ENCODE data around the gene PCNP.
"Not testable (repeated sequence)": the region's sequence is repeated elsewhere in the genome, so short reads cannot be mapped to it uniquely, and the experiment has no call there.

The PCNP gene

DNA sequence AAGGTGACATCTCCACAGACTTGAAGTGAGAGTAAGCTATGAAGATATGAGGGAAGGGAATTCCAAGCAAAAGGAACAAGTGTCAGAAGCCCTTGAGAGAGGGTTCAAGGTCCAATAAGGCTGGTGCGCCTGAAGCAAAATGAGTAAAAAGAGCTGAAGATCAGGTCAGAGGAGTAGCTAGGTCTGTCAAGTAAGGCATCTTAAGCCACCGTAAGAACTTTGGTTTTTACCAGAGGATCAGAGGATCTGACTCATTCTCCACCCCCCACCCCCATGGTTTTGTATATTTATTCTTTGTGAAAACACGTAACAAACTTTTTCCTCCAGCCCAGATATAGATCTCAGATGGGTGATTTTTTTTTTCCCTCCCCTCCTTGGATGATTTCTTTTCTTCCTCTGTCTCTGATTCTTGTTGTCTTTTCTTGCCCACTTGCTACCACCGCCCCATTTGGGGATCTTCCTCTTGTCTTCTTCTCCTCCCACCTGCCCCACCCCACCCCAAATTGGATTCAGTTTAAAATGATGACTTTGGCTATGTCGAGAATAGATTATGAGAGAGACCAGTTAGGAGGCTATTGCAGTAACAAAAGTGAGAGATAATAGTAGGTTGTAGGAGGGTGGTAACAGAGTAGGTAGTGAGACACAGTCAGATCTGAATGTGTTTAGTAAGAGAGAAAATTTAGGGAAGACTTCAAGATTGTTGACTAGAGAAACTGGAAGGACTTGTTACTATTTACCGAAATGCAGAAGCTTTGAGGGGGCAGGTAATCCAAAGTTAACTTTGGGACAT, 6.3 kb upstream of the PCNP start:
- DNase-seq (ENCODE audit: low read depth in 2 of 2): no peak

DNA sequence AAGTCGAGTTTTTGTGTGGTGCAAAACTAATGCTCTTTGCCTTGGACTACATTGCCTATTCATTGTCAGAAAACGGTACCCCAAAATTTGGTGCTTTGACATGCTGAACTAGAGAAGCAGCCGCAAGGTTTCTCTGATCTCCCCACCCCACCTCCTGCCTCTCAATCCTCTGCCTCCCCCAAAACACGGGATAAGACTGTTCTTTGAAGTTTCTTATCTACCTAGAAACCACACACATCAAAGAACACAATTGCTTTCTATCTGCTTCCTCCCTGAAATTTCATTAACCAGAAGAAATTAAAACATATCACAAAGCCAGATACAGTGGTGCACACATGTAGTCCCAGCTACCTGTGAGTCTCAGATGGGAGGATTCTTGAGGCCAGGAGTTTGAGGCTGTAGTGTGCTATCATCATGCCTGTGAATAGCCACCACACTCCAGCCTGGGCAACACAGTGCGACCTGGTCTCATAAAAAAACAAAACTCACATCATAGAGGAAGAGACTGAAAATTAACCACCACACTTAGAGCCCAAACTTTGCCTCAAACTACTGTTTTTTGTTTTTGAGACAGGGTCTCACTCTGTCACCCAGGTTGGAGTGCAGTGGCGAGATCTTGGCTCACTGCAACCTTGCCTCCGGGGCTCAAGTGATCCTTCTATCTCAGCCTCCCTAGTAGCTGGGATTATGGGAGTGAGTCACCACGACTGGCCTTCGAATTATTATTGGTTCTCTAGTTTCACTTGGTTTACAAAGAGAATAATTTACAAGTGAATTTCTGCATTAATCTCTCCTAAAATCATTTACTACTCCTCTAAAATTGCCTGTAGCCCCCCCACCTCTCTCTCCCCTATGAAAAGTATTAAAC, 2.7 kb upstream of the PCNP start:
- DNase-seq (ENCODE audit: low read depth in 2 of 2): no peak

DNA sequence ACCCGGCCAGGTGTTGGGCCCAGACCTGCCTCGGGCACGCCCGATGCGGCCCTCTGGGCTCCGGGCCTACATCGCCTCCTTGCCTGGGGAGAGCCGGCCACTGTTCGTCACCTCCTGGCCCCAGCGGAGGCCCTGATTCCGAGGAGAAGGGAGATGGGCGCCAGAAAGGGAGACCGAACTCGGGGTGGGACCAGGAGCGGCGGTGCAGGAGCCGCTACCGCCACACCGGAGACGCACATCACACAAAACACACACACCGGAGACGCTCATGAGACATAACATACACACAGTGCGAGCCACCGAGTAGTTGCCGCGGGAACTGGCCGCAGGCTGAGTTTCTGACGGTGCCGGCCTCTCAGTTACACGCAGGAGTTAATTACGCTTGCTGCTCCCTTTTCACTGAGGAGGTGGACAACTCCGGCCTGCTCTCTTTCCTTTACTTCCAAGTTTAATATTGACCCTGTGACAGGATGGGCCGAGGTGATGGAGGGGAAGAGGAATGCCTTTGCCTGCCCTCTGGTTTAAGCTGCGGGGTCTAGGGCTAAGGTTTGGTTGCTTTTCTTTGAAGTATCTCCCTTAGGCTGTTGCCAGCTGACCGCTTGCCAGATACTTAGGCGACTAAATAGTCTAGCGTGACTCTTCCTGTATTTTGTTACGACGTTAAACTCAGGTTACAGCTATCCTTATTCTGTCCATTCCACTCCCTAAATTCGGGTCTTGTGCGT, 570 bp downstream of the PCNP start:
- DNase-seq (ENCODE audit: low read depth in 2 of 2): peak in 1 of 2 experiments; percentile 4

DNA sequence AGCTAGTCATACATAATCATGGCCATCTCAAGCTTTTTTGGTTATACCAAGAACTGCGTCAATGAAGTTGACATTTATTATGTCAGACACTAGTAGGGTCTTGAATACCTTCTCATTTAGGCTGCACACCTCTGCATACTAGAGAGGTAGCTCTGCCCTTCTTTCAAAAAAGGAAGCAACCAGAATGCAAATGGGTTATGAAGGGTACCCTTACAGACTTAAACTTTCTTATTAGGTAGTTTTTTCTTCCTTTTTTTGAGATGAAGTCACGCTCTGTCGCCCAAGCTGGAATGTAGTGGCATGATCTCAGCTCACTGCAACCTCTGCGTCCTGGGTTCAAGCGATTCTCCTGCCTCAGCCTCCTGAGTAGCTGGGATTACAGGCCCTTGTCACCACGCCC, 3.3 kb downstream of the PCNP start:
- DNase-seq (ENCODE audit: low read depth in 2 of 2): no peak

DNA sequence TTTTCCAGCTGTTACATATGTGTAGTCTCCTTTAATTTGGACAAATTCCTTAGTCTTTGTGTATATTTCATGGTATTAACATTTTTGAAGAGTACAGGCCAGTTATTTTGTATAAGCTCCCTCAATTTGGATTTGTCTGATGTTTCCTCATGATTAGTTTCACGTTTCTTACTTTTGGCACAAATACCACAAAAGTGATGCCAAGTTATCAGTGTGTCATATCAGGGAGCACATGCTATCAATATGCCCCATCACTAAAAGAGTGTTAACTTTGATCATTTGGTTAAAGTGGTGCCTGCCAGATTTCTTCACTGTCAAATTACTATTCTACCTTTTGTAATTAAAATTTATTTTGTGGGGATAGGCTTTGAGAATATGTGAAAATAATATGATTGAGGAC, 14.6 kb downstream of the PCNP start:
- no peak for DNase-seq (ENCODE audit: low read depth in 2 of 2)

DNA sequence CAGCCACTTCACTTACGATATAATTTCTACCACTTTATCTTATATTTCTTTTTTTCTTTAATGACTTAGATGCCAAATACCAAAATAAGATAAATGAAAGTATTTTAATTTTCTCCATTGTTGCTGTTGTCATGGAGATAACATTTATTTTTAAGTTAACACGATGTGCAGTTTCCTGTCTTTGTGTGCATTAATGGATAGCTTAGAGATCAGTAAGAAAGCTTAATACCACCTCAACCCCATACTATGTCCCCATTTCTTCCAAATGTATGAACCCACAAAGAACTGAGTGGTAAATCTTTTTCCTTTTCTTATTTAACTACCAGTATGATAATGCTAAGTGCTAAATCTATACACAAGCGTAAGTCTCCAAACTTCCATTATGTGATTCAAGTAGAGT, 17.1 kb downstream of the PCNP start:
- DNase-seq (ENCODE audit: low read depth in 2 of 2): no peak

DNA sequence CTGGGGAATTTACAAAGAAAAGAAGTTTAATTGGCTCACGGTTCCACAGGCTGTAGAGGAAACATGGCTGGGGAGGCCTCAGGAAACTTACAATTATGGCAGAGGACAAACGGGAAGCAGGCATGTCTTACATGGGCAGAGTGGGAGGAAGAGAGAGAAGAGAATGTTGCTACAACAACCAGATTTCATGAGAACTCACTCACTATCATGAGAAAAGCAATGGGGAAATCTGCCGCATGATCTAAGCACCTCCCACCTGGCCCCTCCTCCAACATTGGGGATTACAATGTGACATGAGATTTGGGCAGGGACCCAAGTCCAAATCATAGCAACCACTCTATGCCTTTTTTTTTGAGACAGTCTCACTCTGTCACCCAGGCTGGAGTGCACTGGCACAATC, 28.8 kb downstream of the PCNP start:
- DNase-seq (ENCODE audit: low read depth in 2 of 2): no peak

DNA sequence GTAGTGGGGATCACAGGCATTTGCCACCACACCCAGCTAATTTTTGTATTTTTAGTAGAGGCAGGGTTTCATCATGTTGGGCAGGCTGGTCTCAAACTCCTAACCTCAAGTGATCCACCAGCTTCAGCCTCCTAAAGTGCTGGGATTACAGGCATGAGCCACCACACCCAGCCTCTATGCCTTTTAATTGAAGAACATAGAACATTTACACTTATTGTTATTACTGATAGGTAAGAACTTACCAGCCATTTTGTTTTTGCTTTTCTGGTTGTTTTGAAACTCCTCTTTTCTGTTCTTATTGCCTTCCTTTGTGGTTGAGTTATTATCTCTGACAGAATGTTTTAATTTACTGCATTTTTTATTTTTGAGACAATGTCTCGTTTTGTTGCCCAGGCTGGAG, 29.2 kb downstream of the PCNP start:
- DNase-seq (ENCODE audit: low read depth in 2 of 2): no peak

DNA sequence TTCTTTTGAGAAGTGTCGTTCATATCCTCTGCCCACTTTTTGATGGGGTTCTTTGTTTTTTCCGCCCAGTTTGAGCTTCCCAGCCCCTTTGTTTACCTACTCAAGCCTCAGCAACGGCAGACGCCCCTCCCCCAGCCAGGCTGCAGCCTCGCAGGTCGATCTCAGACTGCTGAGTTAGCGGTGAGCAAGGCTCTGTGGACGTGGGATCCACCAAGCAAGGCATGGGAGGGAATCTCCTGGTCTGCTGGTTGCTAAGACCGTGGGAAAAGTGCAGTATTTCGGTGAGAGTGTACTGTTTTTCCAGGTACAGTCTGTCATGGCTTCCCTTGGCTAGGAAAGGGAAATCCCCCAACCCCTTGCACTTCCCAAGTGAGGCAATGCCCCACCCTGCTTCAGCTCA, 31.4 kb downstream of the PCNP start:
- DNase-seq (ENCODE audit: low read depth in 2 of 2): not testable (repeated sequence)

DNA sequence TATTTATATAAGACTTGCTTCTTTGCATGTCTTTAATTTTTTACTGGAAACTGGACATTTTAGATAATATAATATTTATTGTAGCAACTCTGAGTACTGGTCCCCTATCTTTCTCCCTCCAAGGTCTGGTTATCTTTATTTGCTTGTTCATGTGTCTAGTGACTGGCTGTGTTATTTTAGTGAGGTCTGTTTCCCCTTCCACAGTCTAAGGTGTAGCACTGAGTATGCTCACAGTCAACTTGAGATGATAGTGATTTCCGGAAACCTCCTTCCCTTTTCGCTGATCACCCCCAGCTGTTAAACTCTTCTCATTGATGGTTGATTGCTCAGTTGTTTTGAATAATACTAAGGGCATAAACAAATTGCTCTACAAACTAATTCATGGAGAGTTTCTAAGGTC, 37.0 kb downstream of the PCNP start:
- no peak for DNase-seq (ENCODE audit: low read depth in 2 of 2)

DNA sequence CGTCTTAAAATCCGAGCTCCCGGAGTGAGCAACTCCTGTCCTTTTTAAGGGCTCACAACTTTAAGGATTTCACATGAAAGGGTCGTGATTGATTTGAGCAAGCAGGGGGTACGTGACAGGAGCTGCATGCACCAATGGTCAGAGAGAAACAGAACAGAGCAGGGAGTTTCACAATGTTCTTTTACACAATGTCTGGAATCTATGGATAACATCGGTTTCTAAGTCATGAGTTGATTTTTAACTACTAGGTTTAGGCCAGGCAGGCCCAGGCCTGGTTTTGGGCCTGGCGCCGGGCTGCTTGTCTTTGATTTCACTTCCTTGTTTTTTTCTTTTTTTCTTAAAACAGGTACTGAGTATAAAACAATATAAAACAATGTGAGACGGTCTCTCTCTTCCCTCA, 39.0 kb downstream of the PCNP start:
- DNase-seq (ENCODE audit: low read depth in 2 of 2): not testable (repeated sequence)

DNA sequence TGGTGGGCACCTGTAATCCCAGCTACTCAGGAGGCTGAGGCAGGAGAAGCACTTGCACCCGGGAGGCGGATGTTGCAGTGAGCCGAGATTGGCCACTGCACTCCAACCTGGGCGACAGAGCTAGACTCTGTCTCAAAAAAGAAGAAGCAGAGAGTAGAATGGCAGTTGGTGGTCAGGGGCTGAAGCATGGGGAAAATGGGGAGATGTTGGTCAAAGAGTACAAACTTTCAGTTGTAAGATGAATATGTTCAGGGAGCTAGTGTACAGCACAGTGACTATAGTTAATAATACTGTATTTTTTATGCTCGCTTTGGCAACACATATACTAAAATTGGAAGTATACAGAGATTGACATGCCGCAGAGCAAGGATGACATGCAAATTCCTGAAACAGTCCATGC, 41.5 kb downstream of the PCNP start:
- DNase-seq (ENCODE audit: low read depth in 2 of 2): no peak

DNA sequence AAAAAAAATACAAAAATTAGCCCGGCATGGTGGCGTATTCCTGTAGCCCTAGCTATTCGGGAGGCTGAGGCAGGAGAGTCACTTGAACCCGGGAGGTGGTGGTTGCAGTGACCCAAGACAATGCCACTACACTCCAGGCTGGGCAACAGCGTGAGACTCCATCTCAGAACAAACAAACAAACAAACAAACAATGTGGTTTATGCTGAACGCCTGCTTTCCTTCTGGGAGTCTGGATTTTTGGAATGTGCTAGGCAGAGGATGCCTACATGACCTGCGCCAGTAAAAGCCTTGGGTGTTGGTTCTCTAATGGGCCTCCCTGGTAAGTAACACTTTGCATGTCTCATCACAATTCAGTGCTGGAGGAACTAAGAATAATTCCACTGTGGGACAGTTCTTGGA, 43.5 kb downstream of the PCNP start:
- DNase-seq (ENCODE audit: low read depth in 2 of 2): no peak

DNA sequence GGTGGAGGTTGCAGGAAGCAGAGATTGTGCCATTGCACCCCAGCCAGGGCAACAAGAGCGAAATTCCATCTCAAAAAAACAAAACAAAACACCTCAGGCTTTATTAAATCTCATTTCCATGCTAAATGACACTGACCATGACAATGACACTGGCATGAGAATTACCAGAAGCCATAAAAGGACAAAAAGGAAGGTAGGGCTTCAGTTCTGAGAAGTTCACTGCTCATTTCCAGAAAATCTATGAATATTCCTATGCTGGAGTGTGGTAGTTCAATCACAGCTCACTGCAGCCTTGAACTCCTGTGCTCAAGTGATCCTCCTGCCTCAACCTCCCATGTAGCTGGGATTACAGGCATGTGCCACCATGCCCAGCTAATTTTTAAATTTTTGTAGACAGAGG, 44.7 kb downstream of the PCNP start:
- no peak for DNase-seq (ENCODE audit: low read depth in 2 of 2)

DNA sequence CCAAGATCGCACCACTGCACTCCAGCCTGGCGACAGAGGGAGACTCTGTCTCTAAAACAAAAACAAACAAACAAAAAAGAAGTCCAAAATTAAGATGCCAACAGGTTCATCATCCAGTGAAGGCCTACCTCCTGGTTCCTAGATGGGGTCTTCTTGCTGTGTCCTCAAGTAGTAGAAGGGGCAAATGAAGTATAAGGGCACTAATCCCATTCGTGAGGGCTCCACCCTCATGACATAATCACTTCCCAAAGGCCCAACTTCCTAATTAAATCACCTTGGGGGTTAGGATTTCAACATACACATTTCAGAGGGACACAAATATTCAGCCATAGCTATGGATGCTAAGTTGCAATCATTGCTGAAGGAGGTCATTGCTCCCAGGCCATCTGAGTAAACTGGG, 45.8 kb downstream of the PCNP start:
- DNase-seq (ENCODE audit: low read depth in 2 of 2): no peak

DNA sequence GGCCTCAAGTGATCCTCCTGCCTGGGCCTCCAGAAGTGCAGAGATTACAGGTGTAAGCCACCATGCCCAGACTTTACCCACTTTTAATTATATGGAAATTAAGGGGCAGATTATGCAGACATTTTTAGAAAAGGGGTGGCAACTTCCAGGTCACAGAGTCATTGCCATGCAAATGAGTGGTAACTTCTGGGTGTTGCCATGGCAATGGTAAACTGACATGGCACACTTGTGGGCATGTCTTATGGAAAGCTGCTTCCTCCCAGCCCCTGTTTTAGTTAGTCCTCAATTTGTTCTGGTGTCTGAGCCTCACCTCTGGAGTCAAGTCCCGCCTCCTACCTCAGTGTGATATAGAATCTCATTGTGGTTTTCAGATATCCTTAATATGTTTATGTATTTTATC, 49.7 kb downstream of the PCNP start:
- DNase-seq (ENCODE audit: low read depth in 2 of 2): no peak

DNA sequence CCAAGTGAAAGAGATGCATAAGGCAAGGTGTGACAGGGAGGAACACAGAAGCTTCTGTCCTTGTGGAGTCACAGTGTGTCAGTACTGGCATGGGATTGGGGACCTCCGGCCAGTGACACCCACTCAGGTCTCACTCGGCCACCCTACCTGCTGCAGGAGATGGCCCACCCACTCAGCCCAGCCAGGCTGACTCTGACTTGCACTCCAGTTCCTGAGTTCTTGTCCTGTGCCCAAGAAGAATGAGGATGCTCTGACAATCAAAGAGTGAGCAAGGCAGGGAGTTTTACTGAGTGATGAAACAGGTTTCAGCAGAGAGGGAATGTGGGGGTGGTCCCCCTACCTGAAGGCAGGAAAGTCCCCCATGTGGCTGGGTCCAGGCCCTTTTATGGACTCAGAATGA, 50.9 kb downstream of the PCNP start:
- no peak for DNase-seq (ENCODE audit: low read depth in 2 of 2)

DNA sequence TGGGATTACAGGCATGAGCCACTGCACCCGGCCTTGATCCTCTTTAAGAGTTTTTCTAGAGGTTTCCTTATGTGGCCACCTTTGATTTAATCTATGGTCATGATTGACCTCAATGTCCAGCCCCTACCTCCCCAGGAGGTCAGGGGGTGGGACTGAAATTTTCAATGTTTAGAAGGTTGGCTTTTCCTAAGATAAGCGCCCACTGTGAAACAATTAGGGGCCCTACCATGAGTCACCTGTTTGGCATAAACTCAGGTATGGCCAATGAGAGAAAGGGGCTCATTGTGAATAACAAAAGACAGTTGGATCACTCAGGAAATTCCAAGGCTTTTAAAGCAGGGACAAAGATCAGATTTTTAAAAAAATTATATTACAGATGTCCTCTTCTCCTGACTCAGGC, 51.9 kb downstream of the PCNP start:
- no peak for DNase-seq (ENCODE audit: low read depth in 2 of 2)

DNA sequence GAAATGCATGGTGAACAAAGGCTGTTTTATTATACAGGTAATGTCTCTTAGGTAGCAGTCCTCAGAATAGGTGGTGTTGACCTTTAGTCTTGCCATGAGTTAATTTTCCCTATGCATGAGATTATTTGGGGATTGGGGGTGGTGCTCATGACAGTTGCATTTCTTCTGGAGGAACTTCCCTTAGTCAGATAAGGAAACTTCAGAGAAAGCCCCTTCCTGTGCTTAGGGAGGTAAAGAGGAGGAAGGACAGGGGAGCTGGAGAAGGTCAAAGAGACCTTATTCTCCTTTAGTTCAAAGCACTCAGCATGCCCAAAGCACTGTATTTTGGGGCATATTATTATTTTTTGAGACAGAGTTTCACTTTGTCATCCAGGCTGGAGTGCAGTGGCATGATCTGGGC, 55.2 kb downstream of the PCNP start:
- DNase-seq (ENCODE audit: low read depth in 2 of 2): no peak

DNA sequence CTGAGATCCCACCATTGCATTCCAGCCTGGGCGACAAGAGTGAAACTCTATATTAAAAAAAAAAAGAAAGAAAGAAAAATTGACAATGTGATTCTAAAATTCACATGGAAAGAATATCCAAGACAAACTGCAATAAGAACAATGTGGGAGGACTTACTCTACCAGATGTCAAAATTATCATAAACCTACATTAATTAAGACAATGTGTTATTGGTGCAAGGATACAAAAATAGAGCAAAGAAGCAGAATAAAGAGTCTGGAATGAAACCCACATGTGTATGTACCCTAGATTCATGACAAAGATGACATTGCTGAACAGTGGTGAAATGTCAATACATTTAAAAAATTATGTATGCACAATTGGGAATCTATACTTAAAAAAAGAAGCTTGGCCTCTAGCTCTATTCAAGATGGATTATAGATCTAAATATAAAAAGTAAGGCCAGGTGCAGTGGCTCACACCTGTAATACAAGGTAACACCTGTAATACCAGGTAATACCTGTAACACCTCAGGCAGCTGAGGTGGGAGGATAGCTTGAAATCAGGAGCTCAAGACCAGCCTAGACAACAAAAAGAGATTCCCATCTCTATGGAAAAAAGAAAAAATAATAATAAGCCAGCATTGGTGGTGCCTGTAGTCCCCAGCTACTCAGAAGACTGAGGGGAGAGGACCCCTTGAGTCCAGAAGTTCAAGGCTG, 57.3 kb downstream of the PCNP start:
- no peak for DNase-seq (ENCODE audit: low read depth in 2 of 2)

DNA sequence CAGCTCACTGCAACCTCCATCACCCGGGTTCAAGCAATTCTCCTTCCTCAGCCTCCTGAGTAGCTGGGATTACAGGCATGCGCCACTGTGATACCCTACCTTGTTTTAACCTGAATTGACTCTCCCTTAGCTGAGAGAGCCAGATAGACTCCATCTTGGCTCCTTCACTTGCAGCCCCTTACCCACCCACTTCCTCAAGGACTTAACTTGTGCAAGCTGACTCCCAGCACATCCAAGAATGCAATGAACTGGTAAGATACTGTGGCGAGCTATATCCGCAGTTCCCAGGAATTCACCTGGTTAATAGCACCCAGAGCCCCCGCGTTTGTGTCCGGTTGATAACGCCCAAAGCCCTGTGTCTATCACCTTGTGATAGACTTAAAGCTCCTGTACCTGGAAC, 58.0 kb downstream of the PCNP start:
- not testable (repeated sequence) for DNase-seq (ENCODE audit: low read depth in 2 of 2)

DNA sequence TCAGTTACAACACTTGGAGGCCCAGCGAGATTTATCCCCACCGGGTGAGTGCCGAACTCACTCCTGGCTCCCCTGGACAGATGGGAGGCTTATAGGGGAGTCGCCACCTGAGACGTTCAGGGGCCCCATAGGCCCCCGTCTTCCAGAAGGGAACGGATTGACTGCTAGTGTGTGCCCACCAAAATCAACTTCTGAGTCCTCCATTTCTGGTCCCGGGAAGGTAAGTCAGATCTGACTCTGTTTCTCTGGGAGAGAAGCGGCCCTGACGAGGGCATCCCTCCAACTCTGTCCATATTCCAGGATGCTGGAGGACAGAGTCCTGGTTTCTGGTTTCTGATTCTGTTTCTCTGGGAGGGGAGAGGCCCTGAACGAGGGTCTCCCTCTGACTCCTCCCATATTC, 58.6 kb downstream of the PCNP start:
- DNase-seq (ENCODE audit: low read depth in 2 of 2): no peak

Measured in fibroblast of skin of left biceps (primary cell).